CD4-positive, CD25-positive, alpha-beta regulatory T cell (primary cell): ENCODE data around the gene WDR37. TPM values are rescaled to one million over a fixed set of nuclear protein-coding genes. Genes with fewer than 3 reads are reported as not detected.
"Not testable (repeated sequence)": the region's sequence is repeated elsewhere in the genome, so short reads cannot be mapped to it uniquely, and the experiment has no call there.

Experiments
- ATAC-seq, 2 donors: fragments of 150-1000 bp; cut with Tn5 transposase; one replicate each; pipeline ENCODE4 v1.10.0; 2021; ENCODE audit warnings: low read depth in 2 of 2, moderate number of reproducible peaks in 2 of 2, moderate library complexity in 1 of 2
- DNase-seq, 3 donors: peaks; one replicate each; pipeline versions ENCODE4 v3.0.0 to v3.0.0-alpha.2; 2012 to 2022; ENCODE audit warnings: mixed read lengths in 1 of 3
- H3K27ac ChIP-seq: one replicate; pipeline ENCODE4 v1.7.0; 2013; ENCODE audit warnings: mild to moderate bottlenecking, low read length; ENCODE audit not compliant: insufficient read depth, poor library complexity, severe bottlenecking
- H3K27me3 ChIP-seq: one replicate; pipeline ENCODE4 v1.7.0; 2013; ENCODE audit warnings: low read length; ENCODE audit not compliant: control insufficient read depth, insufficient read depth
- H3K36me3 ChIP-seq: one replicate; pipeline ENCODE4 v1.7.0; 2013; ENCODE audit warnings: mild to moderate bottlenecking, low read length, moderate library complexity; ENCODE audit not compliant: control insufficient read depth, insufficient read depth
- H3K4me1 ChIP-seq: 2 replicates; pipeline ENCODE4 v1.7.0; 2013; ENCODE audit warnings: mild to moderate bottlenecking, low read length; ENCODE audit not compliant: insufficient read depth, control insufficient read depth, poor library complexity, severe bottlenecking
- H3K4me3 ChIP-seq: one replicate; pipeline ENCODE4 v1.7.0; 2013; ENCODE audit warnings: low read depth, mild to moderate bottlenecking, low read length, moderate library complexity
- H3K9me3 ChIP-seq, 2 experiments: 1 replicate in 1 of 2; 2 replicates in 1 of 2; pipeline ENCODE4 v1.7.0; 2013; ENCODE audit warnings: low read length in 2 of 2, mild to moderate bottlenecking in 1 of 2, moderate library complexity in 1 of 2; ENCODE audit not compliant: control insufficient read depth in 2 of 2
- H3K27ac Mint-ChIP-seq, 3 donors: one replicate each; pipeline ENCODE4 v1.8.0; 2020 to 2022; ENCODE audit warnings: mild to moderate bottlenecking in 3 of 3, mixed read lengths in 3 of 3, moderate library complexity in 2 of 3
- H3K27me3 Mint-ChIP-seq: one replicate; pipeline ENCODE4 v1.8.0; 2022; ENCODE audit warnings: mild to moderate bottlenecking, mixed read lengths
- H3K36me3 Mint-ChIP-seq: one replicate; pipeline ENCODE4 v1.8.0; 2020; ENCODE audit warnings: mixed read lengths
- H3K4me1 Mint-ChIP-seq, 4 donors: one replicate each; pipeline ENCODE4 v1.8.0; 2020 to 2022; ENCODE audit warnings: mixed read lengths in 4 of 4, mild to moderate bottlenecking in 1 of 4
- H3K4me3 Mint-ChIP-seq, 4 donors: one replicate each; pipeline ENCODE4 v1.8.0; 2020 to 2022; ENCODE audit warnings: mild to moderate bottlenecking in 4 of 4, mixed read lengths in 4 of 4, moderate library complexity in 3 of 4
- H3K9me3 Mint-ChIP-seq, 7 donors: one replicate each; pipeline ENCODE4 v1.8.0; 2020 to 2022; ENCODE audit warnings: mixed read lengths in 7 of 7, mild to moderate bottlenecking in 3 of 7, moderate library complexity in 2 of 7
- polyA plus RNA-seq, 4 donors: library from polyadenylated mRNA; unstranded; fragments of 300-500 nt; fragmentation: Illumina TruSeq; gene quantifications; one replicate each; pipeline ENCODE4 v1.2.3, GENCODE V29; 2021
- total RNA-seq: library from RNA; stranded (reverse); gene quantifications from one replicate; pipeline ENCODE4 v1.2.3, GENCODE V29; 2022

WDR37 gene
- total and polyA plus RNA-seq, 5 donors from 2014 or later, result 10.6 to 31.6 (median 12.8) TPM

- DNase-seq, result no peak
- H3K4me3 ChIP-seq, result no peak overlapping the region
- no peaks in the 10 kb centered on the region for H3K27me3 Mint-ChIP-seq
Measured at GRCh38 chr10:1033601-1034000, 22.6 kb upstream of the WDR37 start.

GRCh38 chr10:1034758-1035157 is 21.4 kb upstream of the WDR37 start:
- peaks cover 10% of the 10 kb centered on the region for H3K36me3 Mint-ChIP-seq
- H3K4me1 ChIP-seq, result no peaks in the 10 kb centered on the region
- peaks cover 9% of the 10 kb centered on the region for H3K36me3 ChIP-seq
- H3K4me3 Mint-ChIP-seq, result no peak overlapping the region
- no peaks in the 10 kb centered on the region for H3K9me3 Mint-ChIP-seq
- H3K9me3 ChIP-seq, result no peaks in the 10 kb centered on the region
- DNase-seq, result no peak
- ATAC-seq, result no peak
- peaks cover 0 to 10% (median 6%) of the 10 kb centered on the region in 4 donors for H3K4me1 Mint-ChIP-seq
- no peaks in the 10 kb centered on the region for H3K27me3 Mint-ChIP-seq
- no peak overlapping the region for H3K27ac ChIP-seq
- H3K27ac Mint-ChIP-seq, result no peak overlapping the region
- H3K4me3 ChIP-seq, result no peak overlapping the region
- H3K27me3 ChIP-seq, result no peaks in the 10 kb centered on the region

More at GRCh38 chr10:1033601-1034000, 22.6 kb upstream of the WDR37 start:
- H3K27ac ChIP-seq, result no peak overlapping the region
- no peaks in the 10 kb centered on the region for H3K9me3 Mint-ChIP-seq
- no peak overlapping the region for H3K4me3 Mint-ChIP-seq
- H3K4me1 Mint-ChIP-seq, result peaks cover 0 to 10% (median 6%) of the 10 kb centered on the region in 4 donors
- peaks cover 12% of the 10 kb centered on the region for H3K36me3 Mint-ChIP-seq
- no peaks in the 10 kb centered on the region for H3K4me1 ChIP-seq
- no peak for ATAC-seq
- no peak overlapping the region for H3K27ac Mint-ChIP-seq
- H3K9me3 ChIP-seq, result no peaks in the 10 kb centered on the region
- peaks cover 3% of the 10 kb centered on the region for H3K36me3 ChIP-seq
- H3K27me3 ChIP-seq, result no peaks in the 10 kb centered on the region

- Mint-ChIP-seq H3K9me3 (no peaks in the 10 kb centered on the region), H3K4me1 (peaks cover 0 to 12% (median 6%) of the 10 kb centered on the region in 4 donors), H3K27ac (peak overlapping the region in 1 of 3 donors; percentile 69), H3K36me3 (peaks cover 12% of the 10 kb centered on the region), H3K27me3 (no peaks in the 10 kb centered on the region), H3K4me3 (no peak overlapping the region)
- H3K4me3 ChIP-seq, result no peak overlapping the region
- ATAC-seq (no peak), DNase-seq (no peak)
- H3K36me3 ChIP-seq, result peaks cover 12% of the 10 kb centered on the region
- no peaks in the 10 kb centered on the region for H3K4me1 ChIP-seq
- no peaks in the 10 kb centered on the region for H3K9me3 ChIP-seq
- no peak overlapping the region for H3K27ac ChIP-seq
- no peaks in the 10 kb centered on the region for H3K27me3 ChIP-seq
Measured at GRCh38 chr10:1035201-1035600, 21.0 kb upstream of the WDR37 start.

GRCh38 chr10:1036341-1036791 is 19.8 kb upstream of the WDR37 start:
- Mint-ChIP-seq H3K9me3 (no peaks in the 10 kb centered on the region), H3K27ac (peak overlapping the region in 2 of 3 donors; percentile 49 to 67), H3K4me1 (peaks cover 0 to 21% (median 7%) of the 10 kb centered on the region in 4 donors), H3K4me3 (peak overlapping the region; percentile 38 to 58 (median 42)), H3K27me3 (no peaks in the 10 kb centered on the region), H3K36me3 (peaks cover 20% of the 10 kb centered on the region)
- DNase-seq (peak; percentile 39 to 63 (median 42)), ATAC-seq (peak; percentile 78 to 90)
- H3K27me3 ChIP-seq, result no peaks in the 10 kb centered on the region
- H3K9me3 ChIP-seq, result no peaks in the 10 kb centered on the region
- H3K4me1 ChIP-seq, result no peaks in the 10 kb centered on the region
- H3K4me3 ChIP-seq, result no peak overlapping the region
- peaks cover 24% of the 10 kb centered on the region for H3K36me3 ChIP-seq
- peak overlapping the region; percentile 25 for H3K27ac ChIP-seq

GRCh38 chr10:1037098-1037497 is 19.1 kb upstream of the WDR37 start:
- no peak for DNase-seq
- Histone ChIP-seq H3K4me1 (no peaks in the 10 kb centered on the region), H3K4me3 (no peak overlapping the region), H3K27me3 (no peaks in the 10 kb centered on the region), H3K9me3 (no peaks in the 10 kb centered on the region), H3K27ac (no peak overlapping the region), H3K36me3 (peaks cover 30% of the 10 kb centered on the region)
- H3K27me3 Mint-ChIP-seq, result no peaks in the 10 kb centered on the region
- no peaks in the 10 kb centered on the region for H3K9me3 Mint-ChIP-seq
- ATAC-seq, result no peak
- peaks cover 0 to 22% (median 7%) of the 10 kb centered on the region in 4 donors for H3K4me1 Mint-ChIP-seq
- peaks cover 22% of the 10 kb centered on the region for H3K36me3 Mint-ChIP-seq
- H3K27ac Mint-ChIP-seq, result peak overlapping the region in 1 of 3 donors; percentile 67
- peak overlapping the region in 1 of 4 donors; percentile 39 for H3K4me3 Mint-ChIP-seq

- not testable (repeated sequence) for H3K27me3 Mint-ChIP-seq, H3K9me3 Mint-ChIP-seq, H3K27ac Mint-ChIP-seq, H3K9me3 ChIP-seq, H3K4me1 ChIP-seq, H3K27me3 ChIP-seq, H3K4me3 Mint-ChIP-seq, H3K27ac ChIP-seq, DNase-seq, ATAC-seq, H3K4me3 ChIP-seq
- peaks cover 40% of the 10 kb centered on the region for H3K36me3 ChIP-seq
- peaks cover 9 to 33% (median 14%) of the 10 kb centered on the region in 4 donors for H3K4me1 Mint-ChIP-seq
- peaks cover 26% of the 10 kb centered on the region for H3K36me3 Mint-ChIP-seq
Measured at GRCh38 chr10:1038769-1039168, 17.4 kb upstream of the WDR37 start.

- H3K4me1 ChIP-seq, result peaks cover 23% of the 10 kb centered on the region
- H3K36me3 ChIP-seq, result peaks cover 40% of the 10 kb centered on the region
- no peaks in the 10 kb centered on the region for H3K9me3 ChIP-seq
- Mint-ChIP-seq H3K36me3 (peaks cover 26% of the 10 kb centered on the region), H3K27ac (no peak overlapping the region), H3K9me3 (no peaks in the 10 kb centered on the region), H3K4me1 (peaks cover 22 to 47% (median 27%) of the 10 kb centered on the region in 4 donors), H3K4me3 (no peak overlapping the region), H3K27me3 (no peaks in the 10 kb centered on the region)
- H3K4me3 ChIP-seq, result no peak overlapping the region
- H3K27ac ChIP-seq, result no peak overlapping the region
- H3K27me3 ChIP-seq, result no peaks in the 10 kb centered on the region
- DNase-seq (no peak), ATAC-seq (no peak)
Measured at GRCh38 chr10:1040133-1040532, 16.1 kb upstream of the WDR37 start.

- Mint-ChIP-seq H3K4me3 (no peak overlapping the region), H3K27me3 (no peaks in the 10 kb centered on the region), H3K27ac (no peak overlapping the region), H3K9me3 (no peaks in the 10 kb centered on the region), H3K4me1 (peaks cover 29 to 53% (median 36%) of the 10 kb centered on the region in 4 donors), H3K36me3 (peaks cover 26% of the 10 kb centered on the region)
- DNase-seq (no peak), ATAC-seq (no peak)
- Histone ChIP-seq H3K9me3 (no peaks in the 10 kb centered on the region), H3K27ac (no peak overlapping the region), H3K36me3 (peaks cover 40% of the 10 kb centered on the region), H3K4me3 (no peak overlapping the region), H3K4me1 (peaks cover 26% of the 10 kb centered on the region), H3K27me3 (no peaks in the 10 kb centered on the region)
Measured at GRCh38 chr10:1041514-1041913, 14.7 kb upstream of the WDR37 start.
